ENCODE data around the gene FOXP4.

Gene FOXP4

GRCh38 chr6:41584668-41585205 lies 38.6 kb downstream of the FOXP4 start:
- ChIA-PET CTCF (interaction anchor here (15.2 kb wide), 1 partner anchor 123 kb away, joined by 151 read pairs; no protein-coding TSS in a partner anchor), POLR2A (no interaction called here)
- no peak for DNase-seq (ENCODE audit: extremely low spot score)
- TF ChIP-seq, protein P1, sequence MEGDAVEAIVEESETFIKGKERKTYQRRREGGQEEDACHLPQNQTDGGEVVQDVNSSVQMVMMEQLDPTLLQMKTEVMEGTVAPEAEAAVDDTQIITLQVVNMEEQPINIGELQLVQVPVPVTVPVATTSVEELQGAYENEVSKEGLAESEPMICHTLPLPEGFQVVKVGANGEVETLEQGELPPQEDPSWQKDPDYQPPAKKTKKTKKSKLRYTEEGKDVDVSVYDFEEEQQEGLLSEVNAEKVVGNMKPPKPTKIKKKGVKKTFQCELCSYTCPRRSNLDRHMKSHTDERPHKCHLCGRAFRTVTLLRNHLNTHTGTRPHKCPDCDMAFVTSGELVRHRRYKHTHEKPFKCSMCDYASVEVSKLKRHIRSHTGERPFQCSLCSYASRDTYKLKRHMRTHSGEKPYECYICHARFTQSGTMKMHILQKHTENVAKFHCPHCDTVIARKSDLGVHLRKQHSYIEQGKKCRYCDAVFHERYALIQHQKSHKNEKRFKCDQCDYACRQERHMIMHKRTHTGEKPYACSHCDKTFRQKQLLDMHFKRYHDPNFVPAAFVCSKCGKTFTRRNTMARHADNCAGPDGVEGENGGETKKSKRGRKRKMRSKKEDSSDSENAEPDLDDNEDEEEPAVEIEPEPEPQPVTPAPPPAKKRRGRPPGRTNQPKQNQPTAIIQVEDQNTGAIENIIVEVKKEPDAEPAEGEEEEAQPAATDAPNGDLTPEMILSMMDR (IDR thresholded peaks at IDR 0.05; ENCODE audit: control extremely low read depth, extremely low read depth, low read depth, missing control alignments): no peak

DNA sequence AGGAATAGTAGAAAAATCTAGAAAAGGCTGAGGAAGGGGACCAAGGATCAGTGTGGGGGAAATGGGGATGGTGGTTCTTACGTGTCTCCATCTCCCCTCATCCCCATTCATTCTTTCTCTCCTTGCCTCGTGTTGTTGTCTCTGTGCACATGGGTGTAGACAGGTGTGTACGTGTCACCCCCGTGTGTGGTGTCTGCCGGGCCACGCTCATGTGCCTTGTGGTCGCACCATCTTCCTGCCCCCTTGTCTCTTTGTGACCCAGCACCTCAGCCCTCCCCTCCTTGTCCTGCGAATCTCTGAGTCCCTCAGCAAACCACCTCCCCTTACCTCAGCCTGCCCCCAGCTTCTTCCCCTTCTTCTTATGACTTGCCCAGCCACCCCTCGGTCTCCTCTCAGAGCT lies 39.4 kb downstream of the FOXP4 start:
- DNase-seq (ENCODE audit: extremely low spot score): no peak
- ChIA-PET CTCF (interaction anchor here (0.9 to 15.2 kb wide), 4 partner anchors 15 to 251 kb away, joined by 3 to 151 read pairs (median 3); no protein-coding TSS in a partner anchor), POLR2A (no interaction called here)
- TF ChIP-seq, protein P1 (IDR thresholded peaks at IDR 0.05; ENCODE audit: control extremely low read depth, extremely low read depth, low read depth, missing control alignments): no peak

DNA sequence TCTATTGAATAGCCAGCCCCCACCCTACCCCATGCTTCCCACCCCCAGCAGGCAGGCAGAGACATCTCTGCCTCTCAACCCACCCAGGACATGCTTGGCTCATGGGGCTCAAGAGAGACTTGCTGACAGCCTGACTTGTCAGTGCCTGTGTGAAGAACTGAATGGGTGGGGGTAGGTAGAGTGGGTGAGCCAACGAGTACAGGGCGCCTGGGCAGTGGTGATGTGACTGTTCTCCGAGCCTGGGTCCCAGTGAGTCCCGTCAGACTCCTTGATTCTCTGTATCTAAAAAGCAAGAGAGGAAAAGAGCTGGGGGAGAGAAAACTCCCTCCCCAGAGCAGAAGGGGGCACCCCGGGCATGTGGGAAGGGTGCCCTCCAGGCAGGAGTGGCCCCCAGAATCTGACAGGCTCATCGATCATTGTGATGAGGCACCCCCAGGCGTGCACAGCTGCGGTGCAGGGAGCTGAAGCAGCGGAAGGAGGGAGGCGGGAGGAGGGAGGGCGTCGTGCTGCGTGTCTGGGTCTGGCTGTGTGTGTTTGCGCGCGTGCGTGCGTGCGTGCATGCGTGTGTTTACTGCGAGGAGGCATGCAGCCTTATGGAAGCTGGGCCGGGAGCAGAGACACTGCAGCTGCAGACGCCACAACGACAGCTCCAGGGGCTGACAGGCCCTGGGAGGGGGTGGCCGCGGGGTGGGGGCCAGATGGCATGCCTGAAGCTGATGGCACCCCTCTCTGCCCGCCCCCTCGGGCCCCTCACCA lies 40.2 kb downstream of the FOXP4 start:
- DNase-seq (ENCODE audit: extremely low spot score): no peak
- POLR2A ChIA-PET: no interaction called here
- CTCF ChIA-PET: interaction anchor here (0.9 to 15.2 kb wide), 5 partner anchors 14 to 252 kb away, joined by 3 to 151 read pairs (median 3); no protein-coding TSS in a partner anchor
- TF ChIP-seq, protein P1 (IDR thresholded peaks at IDR 0.05; ENCODE audit: control extremely low read depth, extremely low read depth, low read depth, missing control alignments): no peak

DNA sequence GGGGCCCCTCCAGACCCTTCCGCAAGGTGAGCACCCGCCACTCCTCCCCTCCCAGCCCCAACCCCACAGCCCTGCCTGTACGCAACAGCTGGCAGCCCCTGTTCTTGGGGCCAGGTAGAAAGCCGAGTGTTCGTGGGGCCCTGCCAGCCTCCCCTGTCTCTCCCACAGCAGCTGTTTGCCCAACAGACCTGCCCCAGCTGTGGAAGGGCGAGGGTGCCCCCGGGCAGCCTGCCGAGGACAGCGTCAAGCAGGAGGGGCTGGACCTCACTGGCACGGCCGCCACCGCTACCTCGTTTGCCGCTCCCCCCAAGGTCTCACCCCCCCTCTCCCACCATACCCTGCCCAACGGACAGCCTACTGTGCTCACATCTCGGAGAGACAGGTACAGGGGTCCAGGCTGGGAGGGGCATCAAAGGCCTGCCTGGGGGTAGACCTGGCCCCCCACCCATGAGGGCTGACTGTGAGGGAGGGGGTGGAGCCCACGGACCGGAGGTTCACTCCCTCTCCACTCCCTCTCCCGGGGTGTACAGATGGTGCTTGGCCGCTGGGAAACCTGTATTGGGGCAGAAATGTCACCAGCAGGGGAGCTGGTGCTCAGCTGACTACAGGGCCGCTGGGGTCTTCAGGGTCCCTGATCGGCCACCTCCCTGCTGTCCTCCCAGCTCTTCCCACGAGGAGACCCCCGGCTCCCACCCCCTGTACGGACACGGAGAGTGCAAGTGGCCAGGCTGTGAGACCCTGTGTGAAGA lies 41.1 kb downstream of the FOXP4 start:
- ChIA-PET CTCF (interaction anchor here (1.3 to 15.2 kb wide), 3 partner anchors 125 to 219 kb away, joined by 3 to 151 read pairs (median 14); no protein-coding TSS in a partner anchor), POLR2A (no interaction called here)
- TF ChIP-seq, protein P1 (IDR thresholded peaks at IDR 0.05; ENCODE audit: control extremely low read depth, extremely low read depth, low read depth, missing control alignments): no peak
- no peak for DNase-seq (ENCODE audit: extremely low spot score)

DNA sequence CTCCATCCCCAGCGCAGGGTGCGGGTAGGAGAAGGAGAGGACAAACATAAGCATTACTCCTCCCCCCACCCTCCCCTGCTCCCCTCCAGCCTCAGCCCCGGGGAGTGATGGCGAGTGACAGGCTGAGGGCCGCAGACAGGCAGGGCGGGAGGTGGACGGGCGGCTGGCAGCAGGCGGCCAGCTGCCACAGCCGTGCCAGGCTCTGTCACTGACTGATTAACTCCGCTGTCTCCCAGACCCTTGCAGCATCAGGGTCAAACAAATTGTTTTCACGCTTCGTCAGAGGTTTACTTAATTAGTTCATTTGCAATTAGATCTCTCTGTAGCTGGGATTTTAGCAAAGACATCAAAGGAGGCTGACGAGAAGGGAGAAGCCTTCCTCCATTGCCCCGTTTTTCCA lies 41.9 kb downstream of the FOXP4 start:
- ChIA-PET CTCF (interaction anchor here (1.1 to 15.2 kb wide), 5 partner anchors 15 to 220 kb away, joined by 3 to 151 read pairs (median 14); no protein-coding TSS in a partner anchor), POLR2A (no interaction called here)
- TF ChIP-seq, protein P1 (IDR thresholded peaks at IDR 0.05; ENCODE audit: control extremely low read depth, extremely low read depth, low read depth, missing control alignments): no peak
- DNase-seq (ENCODE audit: extremely low spot score): no peak

GRCh38 chr6:41589223-41589622 lies 43.0 kb downstream of the FOXP4 start:
- no peak for DNase-seq (ENCODE audit: extremely low spot score)
- ChIA-PET CTCF (interaction anchor here (0.9 to 15.2 kb wide), 8 partner anchors 9 to 221 kb away, joined by 3 to 151 read pairs (median 6); no protein-coding TSS in a partner anchor), POLR2A (interaction anchor here (0.6 kb wide), 1 partner anchor 16 kb away, joined by 3 read pairs; no protein-coding TSS in a partner anchor)
- TF ChIP-seq, protein P1 (IDR thresholded peaks at IDR 0.05; ENCODE audit: control extremely low read depth, extremely low read depth, low read depth, missing control alignments): no peak
